Measurements from ENCODE around the gene LALBA. TPM values are rescaled to one million over a fixed set of nuclear protein-coding genes. Genes with fewer than 3 reads are reported as not detected.
A peak's percentile ranks its signal among the peaks of the same experiment; 100 is the strongest.

LALBA gene
- total RNA-seq, 1 experiment from 2014 or later = not detected

GRCh38 chr12:48542300-48542928 lies 27.4 kb downstream of the LALBA start:
- WGBS (ENCODE audit: extremely low coverage, insufficient read length, low lambda C conversion rate) = no CpG with 5 or more reads among the region's 8 CpGs
- no peaks in the 10 kb centered on the region for H3K36me3 Mint-ChIP-seq (ENCODE audit: insufficient read depth in 1 of 3, low read depth in 3 of 3)

More at GRCh38 chr12:48542300-48542928, 27.4 kb downstream of the LALBA start:
- no peaks in the 10 kb centered on the region for H3K79me2 ChIP-seq (ENCODE audit: insufficient read depth, low read length)
- no peaks in the 10 kb centered on the region for H3K4me1 ChIP-seq (ENCODE audit: insufficient read depth, low read length)
- peak; percentile 55 for DNase-seq
- no peaks in the 10 kb centered on the region for H3K4me1 Mint-ChIP-seq
- H3K4me3 Mint-ChIP-seq = no peak overlapping the region
- H3K27me3 ChIP-seq (ENCODE audit: insufficient read depth, low read length) = no peaks in the 10 kb centered on the region
- H4K8ac ChIP-seq (replicated peaks; ENCODE audit: insufficient read length, low read depth, low read length) = no peak overlapping the region
- no peak overlapping the region for H4K5ac ChIP-seq (ENCODE audit: insufficient read length, low read depth, low read length)
- TF ChIP-seq, protein P1, sequence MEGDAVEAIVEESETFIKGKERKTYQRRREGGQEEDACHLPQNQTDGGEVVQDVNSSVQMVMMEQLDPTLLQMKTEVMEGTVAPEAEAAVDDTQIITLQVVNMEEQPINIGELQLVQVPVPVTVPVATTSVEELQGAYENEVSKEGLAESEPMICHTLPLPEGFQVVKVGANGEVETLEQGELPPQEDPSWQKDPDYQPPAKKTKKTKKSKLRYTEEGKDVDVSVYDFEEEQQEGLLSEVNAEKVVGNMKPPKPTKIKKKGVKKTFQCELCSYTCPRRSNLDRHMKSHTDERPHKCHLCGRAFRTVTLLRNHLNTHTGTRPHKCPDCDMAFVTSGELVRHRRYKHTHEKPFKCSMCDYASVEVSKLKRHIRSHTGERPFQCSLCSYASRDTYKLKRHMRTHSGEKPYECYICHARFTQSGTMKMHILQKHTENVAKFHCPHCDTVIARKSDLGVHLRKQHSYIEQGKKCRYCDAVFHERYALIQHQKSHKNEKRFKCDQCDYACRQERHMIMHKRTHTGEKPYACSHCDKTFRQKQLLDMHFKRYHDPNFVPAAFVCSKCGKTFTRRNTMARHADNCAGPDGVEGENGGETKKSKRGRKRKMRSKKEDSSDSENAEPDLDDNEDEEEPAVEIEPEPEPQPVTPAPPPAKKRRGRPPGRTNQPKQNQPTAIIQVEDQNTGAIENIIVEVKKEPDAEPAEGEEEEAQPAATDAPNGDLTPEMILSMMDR (conservative IDR thresholded peaks at IDR 0.05) = peak; percentile 75
- no peak overlapping the region for H3K4me2 ChIP-seq (ENCODE audit: insufficient read depth, insufficient read length, low read length)
- no peak overlapping the region for H3K56ac ChIP-seq (ENCODE audit: insufficient read length, low read depth, low read length)
- H3K9ac ChIP-seq (ENCODE audit: extremely low read depth, insufficient read length, low read length) = no peak overlapping the region
- H3K4ac ChIP-seq (ENCODE audit: low read depth, low read length) = no peak overlapping the region
- H3K79me1 ChIP-seq (ENCODE audit: insufficient read depth, low read depth, low read length, poor library complexity, severe bottlenecking) = no peaks in the 10 kb centered on the region
- no peak overlapping the region for H3T11ph ChIP-seq (ENCODE audit: low read length)
- peaks cover 0 to 43% of the 10 kb centered on the region in 2 experiments; a peak in 2 of 5 replicates for H3K9me3 Mint-ChIP-seq
- H3K9me3 ChIP-seq (ENCODE audit: control insufficient read depth, low read depth, low read length) = no peaks in the 10 kb centered on the region
- H3K27ac Mint-ChIP-seq = no peak overlapping the region
- no peak overlapping the region for H2BK15ac ChIP-seq (ENCODE audit: low read depth, low read length)
- no peaks in the 10 kb centered on the region for H3K23me2 ChIP-seq (ENCODE audit: insufficient read length, low read depth, low read length, poor library complexity, severe bottlenecking)
- no peak overlapping the region for H3K27ac ChIP-seq (ENCODE audit: insufficient read length, low read depth, low read length)
- no peak overlapping the region for H3K14ac ChIP-seq (ENCODE audit: insufficient read depth, low read length)
- H2BK12ac ChIP-seq (ENCODE audit: insufficient read length, low read depth, low read length) = no peak overlapping the region
- H2AK5ac ChIP-seq (ENCODE audit: insufficient read length, low read length) = no peak overlapping the region
- no peak overlapping the region for H2BK5ac ChIP-seq (ENCODE audit: insufficient read length, low read length)
- no peak overlapping the region for H3K23ac ChIP-seq (ENCODE audit: insufficient read length, low read depth, low read length)
- H3K27me3 Mint-ChIP-seq (ENCODE audit: low read depth) = peaks cover 6% of the 10 kb centered on the region; the same call in 1 of the 2 replicates
- no peak overlapping the region for H3K18ac ChIP-seq (ENCODE audit: insufficient read length, low read depth, low read length)
- H2AFZ ChIP-seq (ENCODE audit: low read length) = no peak overlapping the region
- H2BK120ac ChIP-seq (ENCODE audit: low read depth, low read length, poor library complexity, severe bottlenecking) = no peak overlapping the region
- no peak overlapping the region for H4K91ac ChIP-seq (ENCODE audit: insufficient read length, low read depth, low read length)
- H4K20me1 ChIP-seq (ENCODE audit: control insufficient read depth, insufficient read depth, insufficient read length) = no peaks in the 10 kb centered on the region
- no peak overlapping the region for H2BK20ac ChIP-seq (ENCODE audit: low read depth, low read length, poor library complexity, severe bottlenecking)

Measured in H9 (cell line).